Embryonic facial prominence (tissue), 1 donor: ENCODE results near the gene WFDC1.

ENCODE experiments used
- DNase-seq: peaks from one replicate; pipeline ENCODE4 v3.0.0-alpha.2; 2016; ENCODE audit errors: extremely low spot score

WFDC1 gene

DNA sequence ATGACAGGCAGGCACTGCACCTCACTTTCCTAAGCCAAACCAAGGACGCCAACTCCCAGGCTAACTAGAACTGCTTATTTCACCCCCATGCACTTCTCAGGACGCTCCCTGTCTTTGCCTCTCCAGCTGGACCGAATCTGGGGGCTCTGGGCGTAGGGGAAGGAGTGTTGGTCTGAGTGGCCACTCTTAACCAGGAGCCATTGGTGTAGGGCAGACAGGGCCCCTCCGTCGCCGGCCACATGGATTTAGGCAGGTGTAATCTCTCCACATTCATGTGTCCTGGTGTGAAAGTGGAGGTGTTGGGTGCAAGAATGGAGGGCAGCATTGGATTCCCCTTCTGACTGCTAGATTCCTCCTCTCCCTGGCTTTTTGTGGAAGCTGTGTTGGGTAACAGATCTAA lies 83.4 kb downstream of the WFDC1 start:
- DNase-seq, result no peak

DNA sequence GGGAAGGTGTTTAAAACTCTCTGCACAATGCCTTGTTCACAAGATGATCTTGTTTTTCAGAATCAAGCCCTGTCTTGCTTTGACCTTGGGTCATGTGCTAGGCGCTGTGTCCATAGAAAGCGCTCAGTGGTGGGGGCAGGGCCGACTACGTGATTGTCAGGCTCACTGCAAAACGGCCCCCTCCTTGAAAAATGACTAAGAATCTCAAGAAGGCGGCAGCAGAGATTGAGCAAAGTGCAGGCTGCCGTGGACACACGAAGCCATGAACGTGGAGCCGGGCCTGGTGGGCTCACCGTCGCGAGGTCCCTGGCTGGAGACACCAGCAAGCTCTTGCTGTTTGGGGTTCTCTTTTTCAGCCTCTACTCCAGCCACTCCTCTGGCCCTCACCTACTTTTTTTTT lies 83.9 kb downstream of the WFDC1 start:
- DNase-seq, result no peak

DNA sequence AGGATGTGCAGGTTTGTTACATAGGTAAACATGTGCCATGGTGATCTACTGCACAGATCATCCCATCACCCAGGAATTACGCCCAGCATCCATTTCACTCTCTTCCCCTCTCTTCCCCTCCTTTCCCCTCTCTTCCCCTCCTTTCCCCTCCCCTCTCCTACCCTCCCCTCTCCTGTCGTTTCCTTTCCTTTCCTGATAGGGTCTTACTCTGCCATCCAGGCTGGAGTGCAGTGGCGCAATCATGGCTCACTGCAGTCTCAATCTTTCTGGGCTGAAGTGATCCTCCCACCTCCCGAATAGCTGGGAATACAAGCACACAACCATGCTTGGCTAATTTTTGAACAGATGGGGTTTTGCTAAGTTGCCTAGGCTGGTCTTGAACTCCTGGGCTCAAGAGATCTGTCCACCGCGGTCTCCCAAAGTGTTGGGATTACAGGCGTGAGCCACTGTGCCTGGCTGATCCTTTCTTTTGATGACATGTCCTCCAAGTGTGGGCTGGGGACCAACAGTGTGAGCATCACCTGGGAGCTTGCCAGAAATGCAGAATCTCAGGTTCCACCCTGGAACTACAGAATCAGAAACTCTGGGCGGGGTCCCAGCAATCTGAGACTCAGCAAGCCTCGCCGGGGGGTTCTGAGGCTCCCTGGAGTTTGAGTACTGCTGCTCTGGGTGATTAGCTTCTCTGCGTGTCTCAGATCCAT lies 84.5 kb downstream of the WFDC1 start:
- DNase-seq, result no peak
